GM12872 (cell line): ENCODE results near the gene RPS8.

Source experiments
- CTCF ChIP-seq: IDR thresholded peaks from 3 replicates; pipeline ENCODE4 v1.5.1; 2011; ENCODE audit warnings: low read depth, mild to moderate bottlenecking, low read length, moderate library complexity; ENCODE audit not compliant: insufficient read depth

Gene RPS8

GRCh38 chr1:44785029-44785380 lies 9.7 kb downstream of the RPS8 start:
- TF ChIP-seq CTCF, result no peak

GRCh38 chr1:44785501-44786137 lies 10.3 kb downstream of the RPS8 start:
- no peak for TF ChIP-seq CTCF

- TF ChIP-seq CTCF, result peak; percentile 100
These were observed 10.9 kb downstream of the RPS8 start for GRCh38 chr1:44786138-44786840.

- TF ChIP-seq CTCF, result no peak
These were observed 11.6 kb downstream of the RPS8 start for GRCh38 chr1:44786841-44787426.

- no peak for TF ChIP-seq CTCF
These were observed 12.2 kb downstream of the RPS8 start for GRCh38 chr1:44787506-44787905.

GRCh38 chr1:44788120-44788860 lies 12.9 kb downstream of the RPS8 start, which contains the start of gene BEST4:
Gene BEST4 (minus strand): TSS chr1:44788170. CDS start chr1:44787705, 465 bp downstream.
- no peak for TF ChIP-seq CTCF
